HUES6 (cell line): ENCODE data around the gene C5orf34.
A peak's percentile ranks its signal among the peaks of the same experiment; 100 is the strongest.
"Not testable (repeated sequence)": the region's sequence is repeated elsewhere in the genome, so short reads cannot be mapped to it uniquely, and the experiment has no call there.

Experiments used
- H3K27ac ChIP-seq: 2 replicates; pipeline ENCODE4 v1.7.0; 2013; ENCODE audit warnings: low read depth, mild to moderate bottlenecking, low read length, inconsistent platforms
- H3K27me3 ChIP-seq: 2 replicates; pipeline ENCODE4 v1.6.1; 2013; ENCODE audit warnings: low read length; ENCODE audit not compliant: control insufficient read depth, insufficient read depth
- H3K36me3 ChIP-seq: 2 replicates; pipeline ENCODE4 v1.6.1; 2013; ENCODE audit warnings: low read length; ENCODE audit not compliant: control insufficient read depth, insufficient read depth
- H3K4me1 ChIP-seq: 2 replicates; pipeline ENCODE4 v1.6.1; 2013; ENCODE audit warnings: low read length; ENCODE audit not compliant: control insufficient read depth, insufficient read depth
- H3K4me3 ChIP-seq: 2 replicates; pipeline ENCODE4 v1.5.1; 2013; ENCODE audit warnings: low read depth, low read length
- H3K9ac ChIP-seq: one replicate; pipeline ENCODE4 v1.6.1; 2013; ENCODE audit warnings: mild to moderate bottlenecking, low read length
- H3K9me3 ChIP-seq: 2 replicates; pipeline ENCODE4 v1.6.1; 2013; ENCODE audit warnings: low read depth, low read length; ENCODE audit not compliant: control insufficient read depth, insufficient read depth

The C5orf34 gene

GRCh38 chr5:43514471-43514815 is 505 bp downstream of the C5orf34 start:
- Histone ChIP-seq H3K9me3 (peaks cover 6% of the 10 kb centered on the region; the same call in 1 of the 2 replicates), H3K36me3 (no peaks in the 10 kb centered on the region), H3K4me1 (peaks cover 4% of the 10 kb centered on the region), H3K9ac (peak overlapping the region; percentile 83), H3K27me3 (no peaks in the 10 kb centered on the region; the same call in 1 of the 2 replicates), H3K4me3 (peak overlapping the region; percentile 75), H3K27ac (peak overlapping the region; percentile 66; the same call in 1 of the 2 replicates)

GRCh38 chr5:43514025-43514424 is 923 bp downstream of the C5orf34 start:
- peaks cover 3% of the 10 kb centered on the region for H3K36me3 ChIP-seq
- H3K4me1 ChIP-seq = peaks cover 4% of the 10 kb centered on the region
- no peak overlapping the region for H3K27ac ChIP-seq
- peak overlapping the region; percentile 75 for H3K4me3 ChIP-seq
- peak overlapping the region; percentile 83 for H3K9ac ChIP-seq
- no peaks in the 10 kb centered on the region; the same call in 1 of the 2 replicates for H3K27me3 ChIP-seq
- H3K9me3 ChIP-seq = peaks cover 6% of the 10 kb centered on the region; the same call in 1 of the 2 replicates

- not testable (repeated sequence) for H3K27ac ChIP-seq, H3K4me3 ChIP-seq, H3K4me1 ChIP-seq, H3K9me3 ChIP-seq, H3K9ac ChIP-seq, H3K27me3 ChIP-seq
- H3K36me3 ChIP-seq = peaks cover 12% of the 10 kb centered on the region
Measured at GRCh38 chr5:43511062-43511461, 3.9 kb downstream of the C5orf34 start.

- no peak overlapping the region for H3K4me3 ChIP-seq
Measured at GRCh38 chr5:43498581-43498980, 16.4 kb downstream of the C5orf34 start.

GRCh38 chr5:43497311-43498104 is 17.4 kb downstream of the C5orf34 start:
- H3K9me3 ChIP-seq = no peaks in the 10 kb centered on the region
- H3K27ac ChIP-seq = no peak overlapping the region
- peaks cover 13% of the 10 kb centered on the region; the same call in 1 of the 2 replicates for H3K36me3 ChIP-seq

More at GRCh38 chr5:43498581-43498980, 16.4 kb downstream of the C5orf34 start:
- Histone ChIP-seq H3K27ac (no peak overlapping the region), H3K9ac (no peak overlapping the region), H3K9me3 (no peaks in the 10 kb centered on the region), H3K36me3 (peaks cover 18% of the 10 kb centered on the region), H3K27me3 (no peaks in the 10 kb centered on the region), H3K4me1 (no peaks in the 10 kb centered on the region)

DNA sequence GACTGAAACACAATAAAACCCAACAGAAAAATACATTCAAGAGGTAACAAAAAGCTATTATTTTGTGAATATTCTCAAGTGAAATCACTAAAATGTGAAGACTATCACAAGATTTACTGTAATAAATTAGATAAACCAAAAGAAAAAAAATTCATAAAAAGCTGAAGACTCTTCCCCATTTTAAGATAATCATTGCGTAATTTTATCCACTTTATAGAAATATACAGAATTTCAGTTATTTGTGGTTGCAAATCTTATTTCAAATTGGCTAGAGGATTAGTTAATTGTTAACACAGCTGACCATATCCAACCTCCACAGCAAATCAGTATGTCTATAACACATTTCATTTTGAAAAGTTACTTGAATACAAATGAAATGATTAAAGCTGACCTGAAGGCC is 23.6 kb downstream of the C5orf34 start:
- Histone ChIP-seq H3K27ac (no peak overlapping the region), H3K9me3 (no peaks in the 10 kb centered on the region), H3K4me3 (no peak overlapping the region), H3K36me3 (peaks cover 40% of the 10 kb centered on the region), H3K9ac (no peak overlapping the region), H3K27me3 (no peaks in the 10 kb centered on the region), H3K4me1 (no peaks in the 10 kb centered on the region)

More at GRCh38 chr5:43497311-43498104, 17.4 kb downstream of the C5orf34 start:
- no peak overlapping the region for H3K4me3 ChIP-seq
- no peak overlapping the region for H3K9ac ChIP-seq
- H3K4me1 ChIP-seq = no peaks in the 10 kb centered on the region
- H3K27me3 ChIP-seq = no peaks in the 10 kb centered on the region

DNA sequence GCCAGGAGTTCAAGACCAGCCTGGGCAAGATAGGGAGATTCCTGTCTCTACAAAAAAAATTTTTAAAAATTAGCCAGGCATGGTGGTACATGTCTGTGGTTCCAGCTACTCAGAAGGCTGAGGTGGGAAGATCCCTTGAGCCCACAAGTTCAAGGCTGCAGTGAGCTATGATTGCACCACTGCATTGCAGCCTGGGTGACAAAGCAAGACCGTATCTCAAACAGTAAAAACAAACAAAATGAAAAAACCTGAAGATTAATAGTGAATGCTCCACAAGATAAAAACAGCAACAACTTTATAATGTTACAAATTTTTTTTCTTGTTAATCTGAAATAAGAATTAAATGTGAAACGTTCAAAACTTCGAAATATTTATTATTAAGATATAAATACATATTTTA is 28.6 kb downstream of the C5orf34 start:
- no peaks in the 10 kb centered on the region for H3K9me3 ChIP-seq
- peaks cover 10% of the 10 kb centered on the region for H3K4me1 ChIP-seq
- peaks cover 31% of the 10 kb centered on the region for H3K36me3 ChIP-seq
- H3K4me3 ChIP-seq = no peak overlapping the region
- H3K27ac ChIP-seq = no peak overlapping the region
- H3K9ac ChIP-seq = no peak overlapping the region
- no peaks in the 10 kb centered on the region for H3K27me3 ChIP-seq

DNA sequence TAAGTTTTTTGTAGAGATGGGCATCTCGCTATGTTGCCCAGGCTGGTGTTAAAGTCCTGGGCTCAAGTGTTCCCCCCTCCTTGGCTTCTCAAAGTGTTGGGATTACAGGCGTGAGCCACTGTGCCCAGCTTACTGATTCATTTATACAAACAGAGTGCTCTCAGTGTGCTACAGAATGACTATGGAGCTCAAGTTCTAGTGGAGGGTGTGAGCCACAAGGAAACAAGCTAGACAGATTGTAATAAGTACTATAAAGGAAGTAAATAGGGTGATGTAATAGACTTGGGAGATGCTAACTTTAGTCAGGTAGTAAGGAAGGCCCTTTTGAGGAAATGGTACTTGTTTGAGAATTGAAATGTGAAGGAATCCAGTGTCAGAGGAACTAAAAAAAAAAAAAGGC is 29.5 kb downstream of the C5orf34 start:
- Histone ChIP-seq H3K36me3 (peaks cover 27% of the 10 kb centered on the region), H3K9me3 (no peaks in the 10 kb centered on the region), H3K27me3 (no peaks in the 10 kb centered on the region), H3K27ac (no peak overlapping the region), H3K4me3 (no peak overlapping the region), H3K9ac (no peak overlapping the region), H3K4me1 (peaks cover 10% of the 10 kb centered on the region)

DNA sequence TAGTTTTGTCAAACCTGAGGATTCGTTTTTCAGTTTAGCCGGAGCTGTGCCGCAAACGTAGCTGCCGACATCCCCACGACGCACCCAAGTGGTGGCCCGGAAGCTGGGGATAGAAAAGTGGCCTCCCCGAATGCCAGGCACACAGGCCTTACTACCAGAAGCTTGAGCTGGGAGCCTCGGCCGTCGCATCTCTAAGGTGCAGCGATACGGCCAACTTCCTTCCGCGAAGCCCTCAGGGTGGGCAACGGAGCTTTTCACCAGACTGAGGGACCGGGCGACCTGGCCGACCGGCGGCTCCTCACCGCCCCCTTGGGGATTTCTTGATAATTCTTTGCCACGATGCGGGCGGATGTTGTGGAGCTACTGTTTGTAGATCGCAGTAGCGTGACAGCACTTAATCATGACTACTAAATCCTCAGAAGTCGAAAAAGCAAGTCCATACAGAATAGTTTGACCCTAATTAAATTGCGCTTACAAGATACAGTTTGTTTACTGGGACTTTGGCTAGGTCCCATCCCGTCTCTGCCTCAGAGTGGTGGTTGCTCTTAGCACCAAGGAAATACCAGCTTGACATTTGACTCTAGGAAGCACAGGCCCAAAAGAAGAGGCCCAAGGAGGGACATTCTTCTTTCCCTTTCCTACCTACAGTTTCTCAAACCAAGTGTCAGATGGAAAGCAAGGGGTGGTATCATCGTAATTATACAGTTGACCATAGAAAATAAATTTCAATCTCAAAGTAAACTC is 30.7 kb downstream of the C5orf34 start:
- Histone ChIP-seq H3K27ac (peak overlapping the region; percentile 89), H3K36me3 (peaks cover 17% of the 10 kb centered on the region), H3K4me1 (peaks cover 10% of the 10 kb centered on the region), H3K9ac (peak overlapping the region; percentile 97), H3K27me3 (no peaks in the 10 kb centered on the region), H3K4me3 (peak overlapping the region; percentile 95), H3K9me3 (no peaks in the 10 kb centered on the region)

DNA sequence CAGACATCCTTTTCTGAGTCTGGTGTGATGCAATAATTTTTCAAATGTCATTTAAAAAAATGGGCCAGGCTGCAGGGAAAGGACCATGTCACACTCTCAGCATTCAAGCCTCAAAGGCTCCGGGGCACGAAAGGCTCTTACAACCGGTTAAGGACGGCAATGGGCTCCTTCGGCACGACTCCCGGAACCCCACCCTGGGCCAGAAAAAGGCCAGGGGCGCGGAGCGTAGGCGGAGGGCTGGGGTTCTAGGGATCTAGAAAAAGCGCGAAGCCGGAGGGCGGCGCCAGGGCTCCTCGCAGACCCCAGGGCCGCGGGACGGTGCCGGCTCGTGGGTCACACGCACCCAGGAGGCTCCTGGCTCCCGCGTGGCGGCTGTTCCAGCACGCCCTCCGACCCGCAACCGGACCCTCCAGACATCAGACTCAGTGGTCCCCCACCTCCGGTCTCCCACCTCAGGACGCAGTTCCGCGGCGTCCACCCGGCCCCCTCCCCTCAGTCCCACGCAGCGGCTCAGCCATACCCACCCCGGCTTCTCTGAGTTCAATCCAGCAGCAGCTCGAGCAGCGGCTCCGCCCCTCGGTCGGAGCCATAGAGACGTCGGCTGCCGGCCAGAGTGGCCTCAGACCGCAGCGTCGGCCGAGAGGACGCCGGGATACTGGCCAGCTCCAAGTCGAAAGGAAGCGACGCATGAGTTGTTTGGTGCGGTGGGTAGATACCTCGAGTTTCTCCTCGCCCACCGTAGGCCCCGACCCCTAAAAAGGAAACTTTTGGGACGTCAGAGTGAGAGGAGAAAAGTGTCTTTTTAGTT is 31.4 kb downstream of the C5orf34 start, which contains the start of gene TMEM267:
Gene TMEM267 (minus strand): TSS at position 568 of the 808 bp plus-strand sequence. CDS start 29,896 bp downstream, outside the sequence.
- H3K9me3 ChIP-seq = no peaks in the 10 kb centered on the region
- H3K36me3 ChIP-seq = peaks cover 9% of the 10 kb centered on the region
- peak within 1 kb of the TSS; percentile 97 for H3K9ac ChIP-seq
- no peaks in the 10 kb centered on the region for H3K27me3 ChIP-seq
- peak within 1 kb of the TSS; percentile 95 for H3K4me3 ChIP-seq
- H3K4me1 ChIP-seq = peaks cover 10% of the 10 kb centered on the region
- H3K27ac ChIP-seq = peak within 1 kb of the TSS; percentile 89
